C4-2B (cell line): Measurements from ENCODE around the gene DHRS2.

Experiments
- H3K27ac ChIP-seq: fragments of 450-650 bp; 2 replicates; pipeline ENCODE4 v1.5.1; 2017
- CTCF ChIP-seq: fragments of 450-650 bp; conservative IDR thresholded peaks from 2 replicates; pipeline ENCODE4 v1.5.1; 2017; ENCODE audit warnings: mild to moderate bottlenecking
- ZFX ChIP-seq: fragments of 450-650 bp; IDR thresholded peaks from 2 replicates; pipeline ENCODE4 v1.6.1; 2017

The DHRS2 gene

GRCh38 chr14:23613242-23614070, 22.7 kb upstream of the DHRS2 start:
- H3K27ac ChIP-seq = no peak overlapping the region
- TF ChIP-seq ZFX (no peak), CTCF (no peak)

- no peak for TF ChIP-seq CTCF
- TF ChIP-seq ZFX = no peak
- no peak overlapping the region for H3K27ac ChIP-seq
These were observed 21.8 kb upstream of the DHRS2 start for GRCh38 chr14:23614395-23614828.

GRCh38 chr14:23615856-23616255, 20.3 kb upstream of the DHRS2 start:
- no peak overlapping the region for H3K27ac ChIP-seq
- no peak for TF ChIP-seq ZFX
- TF ChIP-seq CTCF = no peak

- TF ChIP-seq CTCF (no peak), ZFX (no peak)
- no peak overlapping the region for H3K27ac ChIP-seq
These were observed 18.6 kb upstream of the DHRS2 start for GRCh38 chr14:23617539-23617938.

GRCh38 chr14:23618415-23618988, 17.7 kb upstream of the DHRS2 start:
- TF ChIP-seq CTCF = no peak
- TF ChIP-seq ZFX = no peak
- no peak overlapping the region for H3K27ac ChIP-seq

- no peak overlapping the region for H3K27ac ChIP-seq
- TF ChIP-seq CTCF (no peak), ZFX (no peak)
These were observed 15.9 kb upstream of the DHRS2 start for GRCh38 chr14:23620177-23620702.
